GM12873 (cell line): Measurements from ENCODE around the gene PALLD.

ENCODE experiments used
- CTCF ChIP-seq: IDR thresholded peaks from 2 replicates; pipeline ENCODE4 v1.5.1; 2012; ENCODE audit warnings: low read depth, mild to moderate bottlenecking, moderate library complexity, low read length, control low read depth; ENCODE audit not compliant: insufficient read depth; ENCODE audit errors: missing control alignments

The PALLD gene

DNA sequence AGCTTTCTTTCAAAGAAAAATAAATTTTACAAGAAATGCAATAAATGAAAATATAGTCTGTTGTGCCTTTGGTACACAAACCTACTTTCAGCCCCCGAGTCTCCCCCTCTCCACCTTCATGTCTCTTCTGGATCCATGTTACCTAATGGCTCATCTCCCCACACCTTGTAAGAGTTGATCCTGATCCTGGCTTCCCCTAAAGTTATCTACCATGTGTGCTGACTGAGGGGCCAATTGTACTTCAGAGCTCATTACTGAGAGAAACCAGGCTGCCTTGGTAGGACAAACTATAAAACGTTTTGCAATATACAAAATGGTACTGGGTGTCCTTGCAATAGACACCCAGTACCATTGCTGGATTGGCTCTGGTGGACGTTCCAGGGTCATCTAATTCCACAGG lies 11.8 kb downstream of the PALLD start:
- TF ChIP-seq CTCF = no peak

- TF ChIP-seq CTCF = no peak
Measured at GRCh38 chr4:168509786-168510185, 12.9 kb downstream of the PALLD start.

DNA sequence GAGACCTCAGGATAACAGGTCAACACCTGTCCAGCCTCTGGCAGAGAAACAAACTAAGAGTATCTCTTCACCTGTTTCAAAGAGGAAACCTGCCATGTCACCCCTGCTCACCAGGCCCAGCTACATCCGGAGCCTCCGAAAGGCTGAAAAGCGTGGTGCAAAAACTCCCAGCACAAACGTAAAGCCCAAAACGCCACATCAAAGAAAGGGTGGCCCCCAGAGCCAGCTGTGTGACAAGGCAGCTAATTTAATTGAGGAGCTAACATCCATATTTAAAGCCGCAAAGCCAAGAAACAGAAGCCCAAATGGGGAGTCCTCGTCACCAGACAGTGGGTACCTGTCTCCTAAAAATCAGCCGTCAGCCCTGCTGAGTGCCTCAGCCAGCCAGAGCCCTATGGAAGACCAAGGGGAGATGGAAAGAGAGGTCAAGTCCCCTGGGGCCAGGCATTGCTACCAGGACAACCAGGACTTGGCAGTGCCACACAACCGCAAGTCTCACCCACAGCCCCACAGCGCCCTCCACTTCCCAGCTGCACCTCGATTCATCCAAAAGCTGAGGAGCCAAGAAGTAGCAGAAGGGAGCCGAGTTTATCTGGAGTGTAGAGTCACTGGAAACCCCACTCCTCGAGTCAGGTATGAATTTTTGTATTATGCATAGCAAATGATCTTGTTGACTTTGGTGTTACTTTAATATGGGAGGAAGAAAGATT lies 15.1 kb downstream of the PALLD start:
- TF ChIP-seq CTCF = no peak

GRCh38 chr4:168513826-168514225 lies 17.0 kb downstream of the PALLD start:
- peak; percentile 3 for TF ChIP-seq CTCF

GRCh38 chr4:168514249-168514852 lies 17.5 kb downstream of the PALLD start:
- TF ChIP-seq CTCF = peak; percentile 1

DNA sequence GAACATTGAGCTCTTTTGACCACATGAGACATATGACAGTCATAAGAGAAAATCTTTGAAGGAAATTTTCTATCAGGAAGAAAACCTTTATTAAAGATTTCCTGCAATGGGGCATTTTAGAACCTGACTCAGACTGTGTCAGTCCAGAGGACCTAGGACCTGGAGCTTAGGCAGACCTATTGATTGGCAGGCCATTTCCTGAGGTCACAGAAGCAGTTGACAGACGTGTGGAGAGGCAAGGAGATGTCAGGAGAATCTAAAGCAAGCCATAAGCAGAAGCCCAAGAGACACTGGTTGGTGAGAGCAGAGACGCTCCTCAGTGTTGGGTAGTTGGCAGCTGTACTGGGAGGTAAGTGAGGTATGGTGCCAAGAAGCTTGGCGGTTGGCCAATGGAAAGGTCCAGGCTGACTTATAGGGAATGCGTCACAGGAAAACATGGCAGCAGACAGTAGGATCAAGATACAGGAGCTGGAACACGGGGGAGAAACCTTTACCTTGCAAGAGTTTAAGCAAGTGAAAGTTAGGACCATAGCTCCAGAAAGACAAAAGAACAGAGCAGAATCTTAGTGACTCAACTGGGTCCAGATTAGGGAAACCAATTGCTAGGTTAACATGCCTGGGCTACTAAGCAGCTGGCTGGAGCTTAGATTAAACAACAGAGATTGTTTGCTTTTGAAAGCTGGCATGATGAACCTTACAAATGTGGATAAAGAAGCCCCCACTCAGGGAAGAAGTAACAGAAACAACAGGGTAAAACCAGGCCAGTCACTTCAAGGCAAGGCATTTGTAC lies 18.6 kb downstream of the PALLD start:
- no peak for TF ChIP-seq CTCF

DNA sequence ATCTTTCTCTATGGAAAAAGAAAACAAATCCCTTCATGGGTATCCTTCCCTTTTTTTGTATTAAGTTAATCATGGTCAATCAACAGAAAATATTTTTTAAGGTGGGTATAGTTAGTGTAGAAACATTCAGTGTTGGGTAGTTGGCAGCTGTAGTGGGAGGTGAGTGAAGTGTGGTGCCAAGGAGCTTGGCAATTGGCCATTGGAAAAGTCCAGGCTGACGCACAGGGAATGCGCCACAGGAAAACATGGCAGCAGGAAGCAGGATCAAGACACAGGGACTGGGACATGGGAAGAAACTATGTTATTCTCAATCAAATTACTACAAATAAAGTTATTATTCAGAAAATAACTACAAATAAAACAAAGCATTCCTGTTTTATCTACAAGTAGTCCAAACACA lies 20.0 kb downstream of the PALLD start:
- no peak for TF ChIP-seq CTCF
